ENCODE measurements around the gene THSD4. TPM values are rescaled to one million over a fixed set of nuclear protein-coding genes. Genes with fewer than 3 reads are reported as not detected.

THSD4 gene
- total RNA-seq, 1 experiment from 2014 or later = 36.3 TPM

DNA sequence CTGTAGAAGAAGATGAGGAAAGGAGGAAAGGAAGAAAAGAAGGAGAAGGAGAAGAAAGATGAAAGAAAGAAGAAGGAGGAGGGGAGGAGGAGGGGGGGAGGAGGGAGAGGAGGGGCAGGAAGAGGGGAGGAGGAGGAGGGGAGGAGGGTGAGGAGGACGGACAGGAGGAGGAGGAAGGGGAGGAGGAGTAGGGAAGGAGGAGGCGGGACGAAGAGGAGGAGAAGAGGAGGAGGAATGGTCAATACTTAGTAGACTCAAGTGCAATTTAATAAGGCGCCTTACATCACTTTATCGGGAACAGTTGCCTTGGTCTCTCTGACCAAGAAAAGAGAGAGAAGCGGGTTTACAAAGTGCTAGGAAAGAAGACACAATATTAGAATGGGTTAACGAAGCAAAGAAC, 671.4 kb downstream of the THSD4 start:
- Mint-ChIP-seq H3K36me3 (ENCODE audit: insufficient read depth, unreplicated experiment) (no peaks in the 10 kb centered on the region), H3K27me3 (ENCODE audit: insufficient read depth, unreplicated experiment) (no peaks in the 10 kb centered on the region), H3K4me3 (ENCODE audit: unreplicated experiment) (no peak overlapping the region), H3K9me3 (ENCODE audit: unreplicated experiment) (no peaks in the 10 kb centered on the region), H3K27ac (ENCODE audit: low read depth, unreplicated experiment) (no peak overlapping the region), H3K4me1 (ENCODE audit: insufficient read depth, unreplicated experiment) (peaks cover 7% of the 10 kb centered on the region)
- CTCF ChIA-PET = interaction anchor here (0.6 to 1.8 kb wide), 6 partner anchors 8 to 43 kb away, joined by 3 to 8 read pairs (median 3); no protein-coding TSS in a partner anchor
- no TSS peak for BruUV-seq (replicated peaks)
- POLR2A ChIA-PET = no interaction called here
- no peak for DNase-seq (ENCODE audit: unreplicated experiment)
- intact Hi-C loops (cut with micrococcal nuclease) = no loop called here
- TF ChIP-seq, protein P1, sequence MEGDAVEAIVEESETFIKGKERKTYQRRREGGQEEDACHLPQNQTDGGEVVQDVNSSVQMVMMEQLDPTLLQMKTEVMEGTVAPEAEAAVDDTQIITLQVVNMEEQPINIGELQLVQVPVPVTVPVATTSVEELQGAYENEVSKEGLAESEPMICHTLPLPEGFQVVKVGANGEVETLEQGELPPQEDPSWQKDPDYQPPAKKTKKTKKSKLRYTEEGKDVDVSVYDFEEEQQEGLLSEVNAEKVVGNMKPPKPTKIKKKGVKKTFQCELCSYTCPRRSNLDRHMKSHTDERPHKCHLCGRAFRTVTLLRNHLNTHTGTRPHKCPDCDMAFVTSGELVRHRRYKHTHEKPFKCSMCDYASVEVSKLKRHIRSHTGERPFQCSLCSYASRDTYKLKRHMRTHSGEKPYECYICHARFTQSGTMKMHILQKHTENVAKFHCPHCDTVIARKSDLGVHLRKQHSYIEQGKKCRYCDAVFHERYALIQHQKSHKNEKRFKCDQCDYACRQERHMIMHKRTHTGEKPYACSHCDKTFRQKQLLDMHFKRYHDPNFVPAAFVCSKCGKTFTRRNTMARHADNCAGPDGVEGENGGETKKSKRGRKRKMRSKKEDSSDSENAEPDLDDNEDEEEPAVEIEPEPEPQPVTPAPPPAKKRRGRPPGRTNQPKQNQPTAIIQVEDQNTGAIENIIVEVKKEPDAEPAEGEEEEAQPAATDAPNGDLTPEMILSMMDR (IDR thresholded peaks at IDR 0.05; ENCODE audit: unreplicated experiment) = no peak

DNA sequence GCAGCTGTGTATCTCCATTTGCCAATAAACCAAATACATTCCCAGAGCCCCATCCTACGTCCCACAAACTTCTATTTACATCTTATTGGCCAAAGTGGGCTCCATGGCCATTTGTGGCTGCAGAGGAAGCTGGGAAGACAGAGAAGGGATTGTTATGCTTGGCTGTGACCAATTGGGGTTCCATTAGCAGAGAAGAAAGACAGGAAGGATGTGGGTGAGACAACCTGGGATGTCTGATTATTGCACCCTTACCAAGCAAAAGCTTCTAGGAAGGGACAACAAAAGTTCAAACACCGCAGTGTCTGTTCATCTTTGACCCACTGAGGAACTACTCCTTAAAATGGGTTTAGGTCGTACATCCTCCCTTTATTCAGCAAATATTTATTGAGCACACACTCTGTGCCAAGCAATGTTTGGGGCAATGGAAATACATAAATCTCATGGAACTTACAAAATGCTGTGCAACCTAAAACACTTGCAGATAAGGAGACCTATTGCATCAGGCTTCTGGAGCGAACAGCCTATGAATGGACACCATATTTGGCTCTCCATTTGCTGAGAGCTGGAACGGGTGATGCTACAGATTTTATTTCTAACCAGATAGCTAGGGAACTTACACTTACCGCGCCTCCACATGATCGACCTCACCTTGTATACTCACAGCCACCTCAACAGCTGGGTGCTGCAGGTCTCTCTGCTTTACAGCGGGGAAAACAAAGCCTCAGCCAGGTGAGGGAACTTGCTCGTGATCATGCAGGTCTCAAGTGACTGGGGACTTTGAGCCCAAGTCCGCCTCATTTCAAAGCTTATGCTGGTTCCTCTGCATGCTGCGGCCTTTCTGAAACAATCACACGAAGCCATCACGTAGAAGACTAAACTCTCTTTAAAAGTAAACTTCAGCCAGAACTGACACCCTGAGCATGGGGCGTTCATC, 673.6 kb downstream of the THSD4 start:
- Mint-ChIP-seq H3K4me1 (ENCODE audit: insufficient read depth, unreplicated experiment) (peaks cover 12% of the 10 kb centered on the region), H3K36me3 (ENCODE audit: insufficient read depth, unreplicated experiment) (no peaks in the 10 kb centered on the region), H3K27me3 (ENCODE audit: insufficient read depth, unreplicated experiment) (no peaks in the 10 kb centered on the region), H3K4me3 (ENCODE audit: unreplicated experiment) (no peak overlapping the region), H3K9me3 (ENCODE audit: unreplicated experiment) (no peaks in the 10 kb centered on the region), H3K27ac (ENCODE audit: low read depth, unreplicated experiment) (no peak overlapping the region)
- CTCF ChIA-PET = interaction anchor here (0.7 to 2.4 kb wide), 5 partner anchors 8 to 190 kb away, joined by 3 to 12 read pairs (median 6); no protein-coding TSS in a partner anchor
- intact Hi-C loops (cut with micrococcal nuclease) = no loop called here
- POLR2A ChIA-PET = interaction anchor here (0.8 kb wide), 1 partner anchor 45 kb away, joined by 4 read pairs; no protein-coding TSS in a partner anchor
- no TSS peak for BruUV-seq (replicated peaks)
- DNase-seq (ENCODE audit: unreplicated experiment) = no peak
- TF ChIP-seq, protein P1 (IDR thresholded peaks at IDR 0.05; ENCODE audit: unreplicated experiment) = no peak

DNA sequence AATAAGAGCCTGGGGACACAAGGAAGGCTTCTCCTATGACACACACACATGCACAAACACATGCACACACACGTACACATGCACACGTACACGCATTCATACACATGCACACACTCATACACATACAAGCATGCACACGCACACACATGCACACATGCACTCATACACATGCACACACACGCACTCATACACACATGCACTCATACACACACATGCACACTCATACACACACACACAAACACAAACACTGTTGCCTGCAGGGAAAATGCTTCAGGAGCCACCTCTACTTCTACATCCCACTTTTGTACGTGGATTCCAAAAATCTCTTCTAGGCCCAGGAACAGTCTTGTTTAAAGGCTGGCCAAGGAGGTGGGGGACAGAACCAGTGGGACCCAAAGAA, 674.3 kb downstream of the THSD4 start:
- no peaks in the 10 kb centered on the region for H3K27me3 Mint-ChIP-seq (ENCODE audit: insufficient read depth, unreplicated experiment)
- DNase-seq (ENCODE audit: unreplicated experiment) = no peak
- intact Hi-C loops (cut with micrococcal nuclease) = no loop called here
- no TSS peak for BruUV-seq (replicated peaks)
- ChIA-PET POLR2A (no interaction called here), CTCF (interaction anchor here (0.7 to 2.4 kb wide), 4 partner anchors 9 to 190 kb away, joined by 3 to 12 read pairs (median 5); no protein-coding TSS in a partner anchor)
- H3K27ac Mint-ChIP-seq (ENCODE audit: low read depth, unreplicated experiment) = no peak overlapping the region
- peaks cover 12% of the 10 kb centered on the region for H3K4me1 Mint-ChIP-seq (ENCODE audit: insufficient read depth, unreplicated experiment)
- TF ChIP-seq, protein P1 (IDR thresholded peaks at IDR 0.05; ENCODE audit: unreplicated experiment) = no peak
- no peak overlapping the region for H3K4me3 Mint-ChIP-seq (ENCODE audit: unreplicated experiment)
- no peaks in the 10 kb centered on the region for H3K9me3 Mint-ChIP-seq (ENCODE audit: unreplicated experiment)
- H3K36me3 Mint-ChIP-seq (ENCODE audit: insufficient read depth, unreplicated experiment) = no peaks in the 10 kb centered on the region

DNA sequence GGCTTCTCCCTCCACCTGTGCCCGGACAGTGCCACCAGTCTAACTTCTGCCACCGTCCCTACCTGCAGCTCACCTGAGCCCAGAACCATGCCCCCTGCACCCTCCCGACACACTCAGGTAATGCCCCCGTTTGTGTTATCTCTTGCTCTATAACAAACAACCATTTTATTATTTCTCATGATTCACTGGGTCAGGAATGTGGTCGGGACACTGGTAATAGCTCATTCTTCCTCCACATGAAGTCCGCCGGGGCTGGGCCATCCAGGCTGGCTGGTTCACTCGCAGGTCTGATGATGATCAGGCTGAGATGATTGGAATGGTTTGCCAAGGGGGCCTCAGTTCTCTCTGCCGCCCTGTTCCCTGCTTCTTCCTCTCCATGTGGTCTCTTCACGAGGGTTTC, 674.8 kb downstream of the THSD4 start:
- H3K4me3 Mint-ChIP-seq (ENCODE audit: unreplicated experiment) = no peak overlapping the region
- TF ChIP-seq, protein P1 (IDR thresholded peaks at IDR 0.05; ENCODE audit: unreplicated experiment) = no peak
- H3K4me1 Mint-ChIP-seq (ENCODE audit: insufficient read depth, unreplicated experiment) = peaks cover 12% of the 10 kb centered on the region
- ChIA-PET POLR2A (no interaction called here), CTCF (interaction anchor here (1.8 to 2.4 kb wide), 3 partner anchors 10 to 46 kb away, joined by 4 to 12 read pairs (median 5); no protein-coding TSS in a partner anchor)
- BruUV-seq (replicated peaks) = no TSS peak
- DNase-seq (ENCODE audit: unreplicated experiment) = no peak
- H3K27me3 Mint-ChIP-seq (ENCODE audit: insufficient read depth, unreplicated experiment) = no peaks in the 10 kb centered on the region
- no peaks in the 10 kb centered on the region for H3K36me3 Mint-ChIP-seq (ENCODE audit: insufficient read depth, unreplicated experiment)
- intact Hi-C loops (cut with micrococcal nuclease) = no loop called here
- no peak overlapping the region for H3K27ac Mint-ChIP-seq (ENCODE audit: low read depth, unreplicated experiment)
- H3K9me3 Mint-ChIP-seq (ENCODE audit: unreplicated experiment) = no peaks in the 10 kb centered on the region

Measured in MCF 10A (cell line).